GM19023 (cell line): Measurements from ENCODE around the gene VEGFC.

Experiments used
- ATAC-seq: cut with Tn5 transposase; IDR thresholded peaks from one replicate; pipeline ENCODE4 v1.9.1; 2021; ENCODE audit warnings: mild to moderate bottlenecking, moderate library complexity; ENCODE audit not compliant: unreplicated experiment

Gene VEGFC

GRCh38 chr4:176767183-176767582 lies 25.5 kb downstream of the VEGFC start:
- ATAC-seq: no peak

- no peak for ATAC-seq
Observed at GRCh38 chr4:176762661-176763308, 29.9 kb downstream of the VEGFC start.

- ATAC-seq: no peak
Observed at GRCh38 chr4:176761872-176762271, 30.9 kb downstream of the VEGFC start.

GRCh38 chr4:176760471-176760870 lies 32.3 kb downstream of the VEGFC start:
- no peak for ATAC-seq

- no peak for ATAC-seq
Observed at GRCh38 chr4:176758731-176759130, 34.0 kb downstream of the VEGFC start.

- ATAC-seq: no peak
Observed at GRCh38 chr4:176758323-176758722, 34.4 kb downstream of the VEGFC start.

- ATAC-seq: no peak
Observed at GRCh38 chr4:176755613-176756012, 37.1 kb downstream of the VEGFC start.

GRCh38 chr4:176755001-176755400 lies 37.7 kb downstream of the VEGFC start:
- ATAC-seq: no peak

- no peak for ATAC-seq
Observed at GRCh38 chr4:176753049-176753448, 39.7 kb downstream of the VEGFC start.

GRCh38 chr4:176752191-176752749 lies 40.5 kb downstream of the VEGFC start:
- ATAC-seq: no peak

- ATAC-seq: no peak
Observed at GRCh38 chr4:176751061-176751460, 41.7 kb downstream of the VEGFC start.

- no peak for ATAC-seq
Observed at GRCh38 chr4:176746846-176747245, 45.9 kb downstream of the VEGFC start.

GRCh38 chr4:176745902-176746301 lies 46.8 kb downstream of the VEGFC start:
- ATAC-seq: no peak

- no peak for ATAC-seq
Observed at GRCh38 chr4:176744091-176744490, 48.6 kb downstream of the VEGFC start.

- no peak for ATAC-seq
Observed at GRCh38 chr4:176742211-176742610, 50.5 kb downstream of the VEGFC start.

- no peak for ATAC-seq
Observed at GRCh38 chr4:176741253-176741652, 51.5 kb downstream of the VEGFC start.

GRCh38 chr4:176735300-176735699 lies 57.4 kb downstream of the VEGFC start:
- no peak for ATAC-seq

GRCh38 chr4:176734461-176734860 lies 58.3 kb downstream of the VEGFC start:
- ATAC-seq: no peak

- ATAC-seq: no peak
Observed at GRCh38 chr4:176729489-176729888, 63.2 kb downstream of the VEGFC start.

GRCh38 chr4:176726803-176727202 lies 65.9 kb downstream of the VEGFC start:
- ATAC-seq: no peak

GRCh38 chr4:176721459-176721858 lies 71.3 kb downstream of the VEGFC start:
- no peak for ATAC-seq

- no peak for ATAC-seq
Observed at GRCh38 chr4:176718881-176719280, 73.8 kb downstream of the VEGFC start.

- ATAC-seq: no peak
Observed at GRCh38 chr4:176717237-176717636, 75.5 kb downstream of the VEGFC start.
